NK-92 (cell line): Measurements from ENCODE around the gene UBE2G1.
A peak's percentile ranks its signal among the peaks of the same experiment; 100 is the strongest.
"Not testable (repeated sequence)": the region's sequence is repeated elsewhere in the genome, so short reads cannot be mapped to it uniquely, and the experiment has no call there.

ENCODE experiments used
- DNase-seq: peaks from one replicate; lab custom pipeline; 2025; ENCODE audit not compliant: unreplicated experiment; lab: John Stamatoyannopoulos, UW

Gene UBE2G1

DNA sequence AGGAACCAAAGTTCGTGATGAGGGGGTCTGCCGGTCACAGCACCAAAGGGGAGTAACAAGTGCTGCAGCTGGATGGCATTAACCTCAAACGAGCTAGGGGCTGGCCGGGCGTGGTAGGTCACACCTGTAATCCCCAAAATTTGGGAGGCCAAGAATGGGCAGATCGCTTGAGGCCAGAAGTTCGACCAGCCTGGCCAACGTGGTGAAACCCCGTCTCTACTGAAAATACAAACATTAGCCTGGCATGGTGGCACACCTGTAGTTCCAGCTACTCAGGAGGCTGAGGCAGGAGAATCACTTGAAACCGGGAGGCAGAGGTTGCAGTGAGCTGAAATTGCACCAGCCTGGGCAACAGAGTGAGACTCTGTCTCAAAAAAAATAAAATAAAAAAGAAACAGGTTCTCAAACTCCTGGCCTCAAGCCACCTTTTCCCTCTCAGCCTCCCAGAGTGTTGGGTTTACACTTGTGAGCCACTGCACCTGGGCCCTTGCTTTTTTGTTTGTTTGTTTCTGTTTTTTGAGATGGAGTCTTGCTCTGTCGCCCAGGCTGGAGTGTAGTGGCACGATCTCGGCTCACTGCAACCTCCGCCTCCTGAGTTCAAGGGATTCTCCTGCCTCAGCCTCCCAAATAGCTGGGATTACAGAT lies 9.4 kb upstream of the UBE2G1 start:
- not testable (repeated sequence) for DNase-seq

DNA sequence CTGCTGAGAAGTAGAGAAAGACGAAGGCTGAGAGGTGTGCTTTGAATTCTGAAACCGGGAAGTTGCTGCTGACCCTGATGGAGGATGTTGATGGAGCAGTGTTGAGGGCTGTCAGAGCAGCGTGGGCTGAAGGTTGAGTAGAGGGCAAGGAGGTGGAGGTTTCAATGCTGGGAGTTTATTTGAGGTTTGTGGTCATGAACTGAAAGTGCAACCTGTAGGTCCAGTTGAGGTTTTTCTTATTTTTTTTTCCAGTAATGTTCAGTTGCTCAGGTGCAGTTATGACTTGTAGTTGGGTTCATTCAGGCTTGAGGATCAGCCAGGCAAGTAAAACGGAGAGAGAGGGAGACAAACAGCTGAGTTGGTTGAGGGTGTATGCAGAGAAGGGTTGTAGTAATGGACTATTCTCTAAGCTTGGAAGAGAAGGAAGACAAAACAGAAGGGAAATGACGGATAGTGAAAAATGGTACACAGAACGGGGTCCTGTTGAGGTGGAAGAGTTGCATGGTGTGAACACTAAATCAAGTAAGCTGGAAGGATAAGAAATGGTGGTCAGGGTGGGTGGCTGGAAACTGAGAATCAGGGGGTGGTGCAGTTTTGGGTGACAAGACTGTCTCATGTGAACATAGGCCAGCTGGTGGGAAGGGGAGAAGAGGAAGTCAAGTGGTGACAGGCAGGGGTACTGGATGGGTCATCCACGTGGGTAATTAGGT lies 8.7 kb upstream of the UBE2G1 start:
- no peak for DNase-seq

DNA sequence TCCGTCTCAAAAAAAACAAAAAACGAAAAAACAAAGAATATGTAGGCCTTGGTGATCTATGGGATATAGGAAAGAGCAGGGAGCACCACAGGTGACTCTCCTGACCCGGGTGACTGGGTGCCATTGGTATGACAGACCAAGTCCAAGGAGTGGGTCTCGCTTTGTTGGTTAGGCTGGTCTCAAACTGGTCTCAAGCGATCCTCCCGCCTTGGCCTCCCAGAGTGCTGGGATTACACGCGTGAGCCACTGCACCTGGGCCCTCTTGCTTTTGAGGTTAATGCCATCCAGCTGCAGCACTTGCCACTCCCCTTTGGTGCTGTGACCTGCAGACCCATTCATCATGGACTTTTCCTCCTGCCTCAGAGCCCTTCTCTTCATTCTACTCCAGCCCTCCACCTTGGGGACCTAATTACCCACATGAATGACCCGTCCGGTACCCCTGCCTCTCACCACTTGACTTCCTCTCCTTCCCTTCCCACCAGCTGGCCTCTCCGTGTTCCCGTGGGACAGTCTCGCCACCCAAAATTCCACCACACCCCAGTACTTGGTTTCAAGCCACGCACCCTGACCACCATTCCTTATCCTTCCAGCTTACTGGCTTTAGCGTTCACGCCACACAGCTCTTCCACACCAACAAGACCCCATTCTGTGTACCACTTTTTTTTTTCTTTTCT lies 3.2 kb upstream of the UBE2G1 start:
- DNase-seq: no peak

DNA sequence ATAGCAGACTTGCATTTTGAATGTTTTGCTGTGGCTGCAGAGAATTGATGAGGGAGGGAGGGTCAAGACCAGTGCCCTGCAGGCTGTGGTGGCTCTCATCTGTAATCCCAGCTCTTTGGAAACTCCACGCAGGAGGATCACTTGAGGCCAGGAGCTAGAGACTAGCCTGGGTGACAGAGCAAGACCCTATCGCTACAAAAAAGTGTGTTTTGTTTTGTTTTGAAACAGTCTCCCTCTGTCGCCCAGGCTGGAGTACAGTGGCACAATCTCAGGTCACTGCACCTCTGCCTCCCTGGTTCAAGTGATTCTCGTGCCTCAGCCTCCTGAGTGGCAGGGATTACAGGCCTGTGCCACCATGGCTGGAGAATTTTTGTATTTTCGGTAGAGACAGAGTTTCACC lies 1.9 kb upstream of the UBE2G1 start:
- DNase-seq: no peak

DNA sequence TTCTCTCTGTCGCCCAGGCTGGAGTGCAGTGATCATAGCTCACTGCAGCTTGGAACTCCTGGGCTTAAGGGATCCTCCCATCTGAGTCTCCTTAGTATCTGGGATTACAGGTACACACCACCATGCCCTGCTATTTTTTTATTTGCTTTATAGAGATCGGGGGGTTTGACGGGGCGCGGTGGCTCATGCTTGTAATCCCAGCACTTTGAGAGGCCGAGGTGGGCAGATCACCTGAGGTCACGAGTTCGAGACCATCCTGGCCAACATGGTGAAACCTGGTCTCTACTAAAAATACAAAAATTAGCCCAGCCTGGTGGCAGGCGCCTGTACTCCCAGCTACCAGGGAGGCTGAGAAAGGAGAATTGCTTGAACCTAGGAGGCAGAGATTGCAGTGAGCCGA lies 702 bp upstream of the UBE2G1 start:
- not testable (repeated sequence) for DNase-seq

DNA sequence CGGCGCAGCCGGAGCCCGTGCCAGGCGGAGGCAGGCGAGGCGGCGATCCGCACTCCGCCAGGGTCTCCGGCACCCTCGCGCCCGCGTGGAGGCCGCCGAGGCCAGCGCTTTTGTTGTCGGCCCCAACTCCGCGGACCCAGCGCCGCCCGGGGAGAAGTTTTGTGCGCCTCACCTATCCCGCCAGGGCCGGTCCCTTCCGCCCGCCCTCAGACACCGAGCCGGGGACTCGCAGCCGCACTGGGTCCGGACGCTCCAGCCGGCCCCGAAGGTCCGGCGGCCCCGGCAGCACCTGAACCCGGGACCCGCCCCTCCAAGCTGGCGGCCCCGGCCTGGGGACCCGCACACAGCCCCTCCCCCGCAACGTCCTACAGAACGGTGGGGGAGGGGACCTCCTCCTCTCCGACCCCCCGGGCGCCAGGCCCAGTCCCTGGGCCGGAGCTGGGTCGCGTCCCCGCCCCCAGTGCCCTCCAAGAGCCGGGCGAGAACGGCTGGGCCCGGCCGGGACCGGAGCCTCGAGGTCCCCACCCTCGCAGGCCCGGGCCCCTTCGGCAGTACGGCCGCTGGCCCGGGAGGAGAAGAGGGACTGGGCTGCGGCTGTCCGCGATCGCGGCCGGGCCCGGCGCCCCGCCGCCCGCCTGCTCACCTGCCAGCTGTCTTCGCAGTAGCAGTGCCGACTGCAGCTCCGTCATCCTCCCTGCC lies 698 bp downstream of the UBE2G1 start:
- DNase-seq: no peak

DNA sequence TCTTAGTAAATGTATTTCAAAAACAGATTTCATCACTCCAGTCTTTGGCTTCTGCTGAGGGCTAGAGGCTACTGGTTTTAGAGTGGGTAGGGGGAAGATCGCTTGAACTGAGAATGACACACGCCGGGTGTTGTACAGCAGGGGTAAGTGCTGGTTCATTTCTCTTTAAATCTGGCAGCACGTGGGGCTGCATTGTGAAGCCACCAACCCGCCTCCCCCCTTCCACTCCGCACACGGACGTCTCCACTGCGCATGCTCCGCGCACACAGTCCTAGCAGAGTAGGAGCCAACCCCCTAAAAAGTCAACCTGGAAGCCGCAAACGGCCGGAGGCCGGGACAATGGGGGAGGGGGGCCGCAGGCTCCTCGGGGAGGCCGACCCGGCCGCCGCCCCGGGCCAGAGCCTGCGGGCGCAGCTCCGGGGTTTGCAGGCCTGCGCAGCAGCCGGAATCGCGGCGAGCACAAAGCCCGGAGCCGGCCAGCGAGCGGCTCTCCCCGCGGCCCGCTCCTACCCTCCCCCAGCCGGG lies 1.3 kb downstream of the UBE2G1 start:
- peak; percentile 30 for DNase-seq

DNA sequence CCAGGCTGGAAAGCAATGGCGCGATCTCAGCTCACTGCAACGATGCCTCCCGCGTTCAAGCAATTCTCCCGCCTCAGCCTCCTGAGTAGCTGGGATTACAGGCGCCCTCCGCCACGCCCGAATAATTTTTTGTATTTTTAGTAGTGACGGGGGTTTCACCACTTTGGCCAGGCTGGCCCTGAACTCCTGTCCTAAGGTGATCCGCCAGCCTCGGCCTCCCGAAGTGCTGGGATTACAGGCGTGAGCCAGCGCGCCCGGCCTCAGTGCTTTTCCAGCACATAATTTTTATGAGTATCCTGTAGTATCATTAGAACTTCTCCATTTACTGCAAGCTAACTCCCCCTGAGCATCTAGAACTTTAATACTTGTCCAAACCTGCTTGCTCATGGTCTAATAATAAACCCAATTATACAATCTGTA lies 1.8 kb downstream of the UBE2G1 start:
- DNase-seq: no peak

DNA sequence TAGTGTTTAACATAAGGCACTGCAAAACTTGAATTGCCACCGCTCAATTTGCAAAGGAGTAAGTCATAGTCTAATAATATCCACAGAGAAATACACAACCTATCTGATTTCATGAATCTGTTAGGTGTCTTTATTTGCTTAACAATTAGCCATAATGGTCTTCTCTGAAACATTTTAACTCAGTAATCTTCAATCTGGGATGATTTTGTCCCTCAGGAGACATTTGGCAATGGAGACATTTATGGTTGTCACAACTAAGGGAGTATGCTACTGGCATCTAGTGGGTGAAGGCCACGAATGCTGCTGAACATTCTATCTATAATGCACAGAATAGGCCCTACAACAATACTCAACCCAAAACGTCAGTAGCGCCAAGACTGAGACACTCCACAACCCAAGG lies 4.3 kb downstream of the UBE2G1 start:
- DNase-seq: no peak

DNA sequence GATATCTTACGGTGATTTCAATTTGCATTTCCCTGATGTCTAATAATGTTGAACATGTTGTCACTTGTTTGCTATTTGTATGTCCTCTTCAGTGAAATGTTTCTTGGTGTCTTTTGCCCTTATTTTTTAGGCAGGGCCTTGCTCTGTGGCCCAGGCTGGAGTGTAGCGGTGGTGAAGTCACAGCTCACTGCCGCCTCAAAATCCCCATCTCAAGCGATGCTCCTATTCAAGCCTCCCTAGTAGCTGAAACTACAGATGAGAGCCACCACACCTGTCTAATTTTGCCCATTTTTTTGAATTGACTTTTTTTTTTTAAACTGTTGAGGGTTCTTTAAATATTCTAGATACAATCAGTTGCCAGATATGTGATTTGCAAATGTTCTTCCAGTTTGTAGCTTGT lies 8.3 kb downstream of the UBE2G1 start:
- no peak for DNase-seq

DNA sequence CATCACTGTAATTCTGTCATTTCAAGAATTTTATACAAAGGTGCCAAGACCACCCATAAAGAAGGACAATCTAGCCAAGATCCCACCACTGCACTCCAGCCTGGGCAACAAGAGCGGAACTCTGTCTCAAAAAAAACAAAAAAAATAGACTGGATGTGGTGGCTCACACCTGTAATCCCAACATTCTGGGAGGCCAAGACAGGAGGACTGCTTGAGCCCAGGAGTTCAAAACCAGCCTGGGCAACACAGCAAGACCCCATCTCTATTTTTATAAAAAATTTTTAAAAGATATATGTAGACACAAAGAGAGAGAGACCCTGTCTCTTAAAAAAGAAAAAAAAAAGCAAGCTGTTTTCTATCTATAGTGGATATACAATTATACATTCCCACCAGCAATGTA lies 8.8 kb downstream of the UBE2G1 start:
- DNase-seq: no peak

DNA sequence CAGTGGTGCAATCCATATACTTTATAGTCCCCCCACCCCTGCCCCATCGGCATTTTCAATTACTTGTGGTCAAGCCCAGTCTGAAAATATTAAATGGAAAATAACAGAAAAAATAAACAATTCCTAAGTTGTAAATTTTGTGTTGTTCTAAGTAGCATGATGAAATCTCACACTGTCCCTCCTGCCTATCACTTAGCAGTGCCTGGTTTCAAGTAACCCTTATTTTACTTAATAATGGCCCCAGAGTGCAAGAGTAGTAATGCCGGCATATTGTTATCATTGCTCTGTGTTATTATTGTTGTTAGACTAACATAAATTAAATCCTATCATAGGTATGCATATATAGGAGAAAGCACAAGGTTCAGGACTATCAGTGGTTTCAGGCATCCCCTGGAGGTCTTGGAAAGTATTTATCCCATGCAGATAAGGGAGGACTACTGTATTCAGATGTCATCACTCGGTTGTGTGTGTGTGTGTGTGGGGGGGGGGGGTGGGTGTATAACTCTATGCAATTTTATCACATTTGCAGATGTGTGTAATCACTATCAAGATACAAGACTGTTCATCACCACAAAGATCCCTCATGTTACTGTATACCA lies 9.3 kb downstream of the UBE2G1 start:
- DNase-seq: no peak

DNA sequence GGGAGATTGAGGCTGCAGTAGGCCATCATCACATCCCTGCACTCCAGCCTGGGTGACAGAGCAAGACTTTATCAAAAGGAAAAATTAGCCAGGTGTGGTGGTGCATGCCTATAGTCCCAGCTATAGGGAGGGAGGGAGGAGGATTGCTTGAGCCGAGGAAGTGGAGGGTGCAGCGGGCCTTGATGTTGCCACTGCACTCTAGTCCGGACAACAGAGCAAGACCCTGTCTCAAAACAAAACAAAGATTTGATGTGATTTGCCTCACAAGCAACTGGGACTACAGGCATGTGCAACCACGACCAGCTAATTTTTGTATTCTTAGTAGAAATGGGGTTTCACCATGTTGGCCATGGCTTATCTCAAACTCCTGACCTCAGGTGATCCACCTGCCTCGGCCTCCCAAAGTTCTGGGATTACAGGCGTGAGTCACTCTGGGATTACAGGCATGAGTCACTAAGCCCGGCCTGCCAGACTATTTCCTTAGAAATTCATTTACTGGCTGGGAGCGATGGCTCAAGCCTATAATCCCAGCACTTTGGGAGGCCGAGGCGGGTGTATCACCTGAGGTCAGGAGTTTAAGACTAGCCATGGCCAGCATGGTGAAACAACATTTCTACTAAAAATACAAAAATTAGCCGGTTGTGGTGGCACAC lies 11.5 kb downstream of the UBE2G1 start:
- DNase-seq: no peak

DNA sequence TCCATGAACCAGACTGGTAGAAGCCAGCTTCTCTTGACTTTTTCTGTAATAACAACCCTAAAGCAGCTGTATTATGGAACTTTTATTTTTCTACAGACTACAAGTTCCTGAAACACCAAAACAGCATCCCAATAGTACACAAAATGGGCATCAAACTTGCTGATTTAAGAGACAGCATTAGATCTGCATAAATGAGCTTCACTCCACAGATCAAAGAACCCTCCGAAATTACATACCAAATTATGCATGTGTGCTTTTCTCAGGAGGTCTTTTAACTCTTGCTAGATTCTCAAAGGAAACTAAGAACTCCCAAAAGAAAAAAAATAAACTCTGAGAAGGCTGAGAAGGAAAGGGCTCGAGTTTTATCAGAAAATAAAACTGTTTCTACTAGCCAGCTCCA lies 12.3 kb downstream of the UBE2G1 start:
- DNase-seq: no peak

DNA sequence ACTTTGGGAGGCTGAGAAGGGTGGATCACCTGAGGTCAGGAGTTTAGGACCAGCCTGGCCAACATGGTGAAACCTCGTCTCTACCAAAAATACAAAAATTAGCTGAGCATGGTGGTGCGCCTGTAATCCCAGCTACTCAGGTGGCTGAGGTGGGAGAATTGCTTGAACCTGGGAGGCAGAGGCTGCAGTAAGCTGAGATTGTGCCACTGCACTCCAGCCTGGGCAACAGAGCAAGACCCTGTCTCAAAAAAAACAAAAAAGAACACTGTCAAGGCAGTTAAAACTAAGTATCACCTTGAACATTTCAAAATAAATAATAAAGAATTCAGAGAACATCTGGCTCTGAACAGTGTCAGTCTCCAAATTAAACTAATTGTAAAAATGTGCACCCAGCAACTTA lies 16.3 kb downstream of the UBE2G1 start:
- not testable (repeated sequence) for DNase-seq

DNA sequence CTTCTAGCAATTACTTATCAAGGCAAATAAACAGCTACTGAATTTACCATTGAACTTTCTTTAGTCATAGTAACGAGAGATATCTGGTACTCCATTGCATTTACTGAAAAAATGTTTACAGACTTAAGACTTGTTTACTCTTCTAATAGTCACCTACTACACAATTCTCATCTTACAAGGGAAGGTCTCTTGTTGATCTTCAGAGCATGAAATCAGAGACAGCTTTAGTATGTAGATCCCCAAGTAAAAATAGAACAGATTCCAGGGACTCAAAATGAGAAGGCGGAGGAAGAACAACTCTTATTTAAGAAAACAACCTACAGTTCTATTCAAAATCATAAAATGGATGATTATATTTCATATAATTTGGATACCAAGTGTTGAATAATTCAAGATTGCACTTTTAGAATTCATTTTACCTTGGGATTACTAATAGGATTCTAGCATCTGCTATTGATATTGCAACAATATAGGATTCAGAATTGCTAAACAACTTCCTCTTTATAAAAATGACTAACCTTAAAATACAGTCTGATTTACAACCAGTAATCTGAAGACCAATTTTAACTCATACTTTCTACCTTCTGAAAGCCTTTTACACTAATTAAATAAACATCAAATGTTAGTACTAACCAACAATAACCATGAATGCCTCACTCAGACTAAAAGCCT lies 20.8 kb downstream of the UBE2G1 start:
- DNase-seq: no peak

DNA sequence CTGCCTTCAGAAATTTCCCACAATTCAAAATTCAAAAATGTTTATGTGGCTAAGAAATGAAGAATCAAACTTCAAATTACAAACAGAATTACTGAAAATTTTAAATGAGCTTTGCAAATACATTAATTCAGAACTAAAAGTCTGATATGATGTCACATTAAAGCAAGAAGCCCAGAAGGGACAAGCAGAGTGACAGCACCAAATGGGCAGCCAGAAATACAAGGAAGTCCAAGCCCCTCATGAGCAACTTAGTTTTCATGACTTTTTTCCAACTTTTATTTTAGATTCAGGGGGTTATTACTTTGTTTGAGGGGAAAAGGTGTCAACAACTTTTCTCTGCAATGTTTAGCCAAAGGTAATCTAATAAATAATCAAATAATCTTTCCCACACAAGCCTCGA lies 21.5 kb downstream of the UBE2G1 start:
- DNase-seq: no peak

DNA sequence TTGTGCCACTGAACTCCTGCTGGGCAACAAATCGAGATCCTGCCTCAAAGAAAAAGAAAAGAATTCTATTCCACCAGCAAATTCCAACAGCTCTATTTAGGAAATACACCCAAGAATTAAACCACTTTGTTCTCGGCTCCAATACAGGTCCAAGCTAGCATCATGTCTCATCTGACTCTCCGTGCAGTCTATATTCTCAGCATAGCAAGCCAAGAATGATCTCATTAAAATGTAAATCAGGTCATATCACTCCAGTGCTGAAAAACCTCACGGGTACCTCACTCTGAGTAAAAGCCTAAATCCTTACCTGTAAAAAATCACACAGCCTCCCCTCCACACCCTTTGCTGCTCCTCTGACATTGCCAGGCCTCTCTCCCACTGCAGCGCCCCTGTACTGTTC lies 23.9 kb downstream of the UBE2G1 start:
- no peak for DNase-seq

DNA sequence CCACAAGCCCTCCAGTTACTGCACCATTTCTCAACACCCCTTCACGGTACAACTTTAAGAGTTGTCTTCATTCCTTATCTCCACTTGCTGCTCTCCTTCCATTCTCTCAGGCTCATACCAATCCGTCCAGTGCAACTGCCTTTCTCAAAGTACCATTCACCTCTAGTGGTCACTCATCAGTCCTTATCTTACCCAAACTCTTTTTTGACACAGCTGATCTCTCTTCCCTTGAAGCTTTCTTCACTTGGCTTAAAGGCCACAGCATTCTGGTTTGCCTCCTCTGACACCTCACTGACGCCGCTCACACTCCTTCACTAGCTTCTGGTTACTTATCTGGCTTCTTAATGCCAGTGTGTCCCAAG lies 24.9 kb downstream of the UBE2G1 start:
- no peak for DNase-seq

DNA sequence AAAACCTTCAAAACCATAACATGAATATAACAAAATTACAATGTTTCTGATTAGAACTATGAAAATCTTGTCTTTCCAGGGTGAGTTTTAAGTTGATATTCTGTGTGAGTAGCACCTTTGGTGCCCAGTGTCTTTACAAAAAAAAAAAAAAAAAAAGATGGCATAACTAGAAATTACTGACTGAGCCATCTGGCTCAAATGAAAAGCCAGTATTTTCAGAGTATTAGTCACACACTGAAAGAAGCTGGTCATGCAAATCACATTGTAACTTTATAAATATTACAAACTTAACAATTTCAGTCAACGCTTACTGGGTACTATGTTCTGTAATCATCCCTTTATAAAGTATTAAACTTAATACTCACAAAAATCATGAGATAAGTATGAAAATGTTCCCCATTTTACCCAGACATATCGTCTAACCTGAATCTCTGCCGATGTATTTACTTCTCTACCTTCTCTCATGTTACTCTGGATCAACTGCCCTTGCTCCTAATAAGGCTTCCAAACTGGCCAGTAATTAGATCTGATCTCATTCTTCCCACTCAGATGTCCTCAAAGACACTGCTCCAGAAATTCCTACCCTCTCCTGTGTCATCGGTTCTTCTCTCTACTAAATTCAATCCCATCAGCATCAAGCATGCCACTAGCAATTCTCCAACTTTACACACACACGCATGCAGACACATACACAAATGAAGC lies 25.4 kb downstream of the UBE2G1 start:
- DNase-seq: no peak
